Epithelial cell of prostate (primary cell): ENCODE measurements around the gene STYXL1.

Source experiments
- DNase-seq: peaks from one replicate; pipeline ENCODE4 v3.0.0-alpha.2; 2011; ENCODE audit warnings: low read depth, low spot score
- H3K27ac ChIP-seq: fragments of 450-650 bp; 2 replicates; pipeline ENCODE4 v1.5.1; 2017; ENCODE audit warnings: mild to moderate bottlenecking

STYXL1 gene

DNA sequence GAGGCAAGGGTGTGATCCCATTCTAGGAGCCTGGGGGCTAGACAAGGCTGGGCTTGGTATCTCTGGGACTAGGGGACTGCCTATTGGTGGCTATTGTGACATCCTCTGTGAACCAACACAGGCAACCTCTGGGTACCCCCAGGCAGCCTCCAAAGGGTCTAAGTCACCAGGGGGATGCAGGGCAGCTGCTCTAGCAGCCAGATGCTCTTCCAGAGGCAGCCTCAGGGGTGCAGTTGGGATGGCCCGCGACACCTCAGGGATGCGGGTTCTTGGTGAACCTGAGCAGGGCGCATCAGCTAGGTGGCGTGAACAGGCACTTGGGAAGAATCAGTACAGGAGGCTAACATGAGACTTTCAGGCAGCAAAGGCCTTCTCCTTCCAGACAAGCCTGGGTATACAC lies 51.8 kb downstream of the STYXL1 start:
- no peak for DNase-seq
- H3K27ac ChIP-seq, result no peak overlapping the region

- no peak overlapping the region for H3K27ac ChIP-seq
- DNase-seq, result no peak
Observed at GRCh38 chr7:75995052-75995471, 52.7 kb downstream of the STYXL1 start.

DNA sequence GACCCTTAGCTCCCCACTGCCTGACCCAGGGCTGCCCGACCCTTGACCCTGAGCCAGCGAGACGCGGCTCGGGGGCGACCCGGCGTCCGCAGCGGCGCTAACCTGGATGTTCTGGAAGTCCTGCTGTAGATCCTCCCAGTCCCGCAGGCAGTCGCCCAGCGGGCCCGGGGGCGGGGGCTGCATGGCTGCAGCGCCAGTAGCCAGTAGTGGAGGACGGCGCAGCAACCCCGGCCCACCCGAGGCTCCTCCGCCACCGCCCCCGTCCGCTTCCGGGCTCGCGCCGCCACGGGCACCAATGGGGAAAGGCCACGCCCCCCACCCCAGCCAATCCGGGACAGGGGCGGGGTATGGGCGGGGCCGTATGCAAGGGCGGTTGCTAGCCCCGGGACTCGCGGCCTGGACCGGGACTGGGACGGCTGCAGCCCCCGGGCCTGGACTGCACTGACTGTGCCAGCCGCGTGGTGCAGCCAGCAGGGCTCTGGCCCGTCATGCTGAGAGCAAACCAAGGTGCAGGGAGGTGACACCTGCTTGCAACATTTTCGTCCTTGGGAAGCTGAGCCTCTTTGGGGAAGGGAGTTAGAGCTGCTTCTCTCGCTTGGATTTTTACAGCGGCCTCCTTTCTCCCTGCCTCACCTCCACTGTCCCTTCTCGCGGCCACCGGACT lies 53.3 kb downstream of the STYXL1 start, which contains the start of gene TMEM120A:
Gene TMEM120A (minus strand): TSS at position 208 of the 664 bp plus-strand sequence. CDS start 25 bp downstream, at position 183.
- peak; percentile 33 for DNase-seq
- peak within 1 kb of the TSS; percentile 4 for H3K27ac ChIP-seq

DNA sequence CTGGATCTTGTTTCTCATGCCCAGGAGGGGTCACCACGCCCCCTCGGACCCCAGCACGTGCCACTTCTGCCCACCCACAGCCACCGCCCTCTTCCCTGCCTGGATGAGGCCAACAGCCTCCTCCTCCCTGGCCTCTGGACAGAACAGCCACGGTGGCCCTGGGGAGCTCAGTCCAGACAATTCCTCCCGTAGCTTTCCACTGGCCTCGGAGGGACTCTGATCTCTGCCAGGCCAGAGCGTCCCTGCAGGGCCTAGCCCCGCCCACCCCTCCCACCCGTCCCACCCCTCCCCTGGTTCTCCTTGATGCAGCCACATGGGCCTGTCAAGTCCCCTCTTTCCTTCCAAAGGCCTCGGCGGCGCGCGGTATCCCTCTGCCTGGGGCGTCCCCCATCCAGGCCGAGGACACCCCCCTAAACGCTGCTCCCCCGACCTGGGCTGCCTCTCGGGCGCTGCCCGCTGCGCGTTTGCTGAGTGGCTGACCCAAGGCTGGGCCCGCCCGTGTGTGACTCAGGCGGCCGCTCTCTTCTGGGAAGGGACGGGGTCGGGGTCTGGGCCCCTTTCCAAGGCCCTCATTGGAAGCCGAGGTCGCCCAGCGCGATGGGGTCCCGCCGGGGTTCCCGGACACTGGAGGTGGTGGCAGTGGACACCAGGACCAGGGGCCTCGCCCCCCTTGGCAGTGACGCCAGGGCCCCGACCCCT lies 54.0 kb downstream of the STYXL1 start:
- H3K27ac ChIP-seq, result peak overlapping the region; percentile 4
- no peak for DNase-seq

DNA sequence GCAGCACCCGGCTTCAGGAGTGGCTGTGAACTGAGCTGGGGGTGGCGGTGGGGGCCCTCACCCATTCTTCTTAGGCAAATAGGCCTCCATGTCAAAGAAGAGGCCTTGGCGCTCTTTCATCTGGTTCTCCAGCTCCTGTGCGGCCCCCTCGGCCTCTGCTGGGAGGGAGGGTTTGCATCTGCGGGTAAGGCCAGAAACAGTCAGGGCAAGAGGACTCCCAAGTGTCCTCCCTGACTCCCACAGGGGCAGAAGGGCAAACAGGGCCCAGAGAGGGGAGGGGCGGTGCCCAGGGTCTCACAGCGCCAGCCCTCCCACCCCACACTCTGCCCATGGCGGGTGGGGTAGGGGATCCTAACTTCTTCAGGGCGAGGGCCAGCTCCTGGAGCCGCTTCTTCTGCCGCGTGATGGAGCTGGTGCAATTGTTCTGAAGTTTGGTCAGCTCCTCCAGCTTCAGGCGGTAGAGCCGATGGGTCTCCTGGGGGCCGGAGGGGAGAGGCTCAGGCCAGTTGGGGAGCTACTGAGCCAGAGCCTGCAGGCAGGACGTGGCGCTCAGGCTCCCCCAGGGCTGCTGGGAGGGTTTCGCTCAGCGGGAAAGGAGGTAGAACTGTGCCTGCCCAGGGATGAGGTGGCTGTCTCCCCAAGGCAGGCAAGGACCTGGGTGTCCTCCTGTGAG lies 55.6 kb downstream of the STYXL1 start:
- no peak overlapping the region for H3K27ac ChIP-seq
- DNase-seq, result no peak

DNA sequence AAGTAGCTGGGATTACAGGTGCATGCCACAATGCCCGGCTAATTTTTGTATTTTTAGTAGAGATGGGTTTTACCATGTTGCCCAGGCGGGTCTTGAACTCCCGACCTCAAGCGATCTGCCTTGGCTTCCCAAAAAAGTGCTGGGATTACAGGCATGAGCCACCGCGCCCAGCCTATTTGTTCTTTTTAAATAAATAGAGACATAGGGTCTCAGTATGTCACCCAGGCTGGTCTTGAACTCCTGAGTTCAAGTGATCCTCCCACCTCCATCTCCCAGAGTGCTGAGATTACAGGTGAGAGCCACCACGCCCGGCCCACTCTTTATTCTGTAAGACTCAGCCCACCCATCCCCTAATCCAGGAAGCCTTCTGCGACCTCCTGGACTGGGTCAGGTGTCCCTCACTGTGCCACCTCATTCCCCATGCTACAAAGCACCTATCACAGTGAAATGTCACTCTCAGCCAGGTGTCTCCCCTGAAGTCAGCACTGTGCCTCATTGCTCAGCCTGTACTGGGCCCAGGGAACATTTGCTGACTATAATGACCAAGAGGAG lies 56.2 kb downstream of the STYXL1 start:
- no peak overlapping the region for H3K27ac ChIP-seq
- DNase-seq, result no peak

DNA sequence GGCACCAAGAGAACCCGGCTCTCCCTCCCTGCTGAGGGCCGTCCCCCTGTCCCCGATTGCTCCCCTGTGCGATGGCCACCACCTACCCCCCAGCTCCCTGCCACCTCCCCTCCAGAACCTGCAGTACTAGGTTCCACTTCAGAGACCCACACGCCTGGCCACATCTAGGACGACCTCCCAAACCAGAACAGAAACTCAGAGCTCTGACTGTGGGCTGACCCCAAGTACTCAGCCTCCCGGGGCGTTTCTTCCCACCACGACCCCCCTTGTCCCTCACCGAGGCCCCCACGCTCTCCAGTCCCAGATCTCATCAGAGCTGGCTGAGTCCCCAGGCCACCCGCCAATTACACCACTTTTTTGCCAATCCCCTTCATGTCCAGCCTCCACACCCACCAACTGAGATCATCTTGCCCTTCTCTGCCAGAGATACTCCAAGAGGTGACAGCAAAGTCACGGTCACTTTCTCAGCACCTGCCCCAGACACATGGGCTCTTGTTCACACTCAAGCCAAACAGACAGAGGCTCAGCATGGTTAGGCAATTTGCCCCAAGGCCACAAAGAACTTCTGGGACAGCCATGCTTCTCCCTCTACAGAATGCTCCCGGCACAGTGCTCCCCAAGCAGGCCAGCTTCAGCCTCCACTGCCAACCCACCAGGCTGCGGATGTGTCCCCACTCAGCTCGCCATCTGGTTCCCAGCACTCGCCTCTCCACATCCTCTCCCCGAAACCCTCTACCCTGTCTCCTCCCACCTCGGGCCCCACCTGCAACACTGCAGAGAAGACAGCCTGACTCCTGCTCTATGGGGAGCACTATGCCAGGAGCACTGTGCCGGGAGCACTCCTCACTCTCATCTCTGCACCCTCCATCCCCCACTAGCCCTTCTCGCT lies 58.1 kb downstream of the STYXL1 start:
- DNase-seq, result no peak

GRCh38 chr7:75988568-75989499 lies 59.0 kb downstream of the STYXL1 start:
- DNase-seq, result no peak
- no peak overlapping the region for H3K27ac ChIP-seq

More for the DNA sequence above, 58.1 kb downstream of the STYXL1 start:
- H3K27ac ChIP-seq, result no peak overlapping the region

DNA sequence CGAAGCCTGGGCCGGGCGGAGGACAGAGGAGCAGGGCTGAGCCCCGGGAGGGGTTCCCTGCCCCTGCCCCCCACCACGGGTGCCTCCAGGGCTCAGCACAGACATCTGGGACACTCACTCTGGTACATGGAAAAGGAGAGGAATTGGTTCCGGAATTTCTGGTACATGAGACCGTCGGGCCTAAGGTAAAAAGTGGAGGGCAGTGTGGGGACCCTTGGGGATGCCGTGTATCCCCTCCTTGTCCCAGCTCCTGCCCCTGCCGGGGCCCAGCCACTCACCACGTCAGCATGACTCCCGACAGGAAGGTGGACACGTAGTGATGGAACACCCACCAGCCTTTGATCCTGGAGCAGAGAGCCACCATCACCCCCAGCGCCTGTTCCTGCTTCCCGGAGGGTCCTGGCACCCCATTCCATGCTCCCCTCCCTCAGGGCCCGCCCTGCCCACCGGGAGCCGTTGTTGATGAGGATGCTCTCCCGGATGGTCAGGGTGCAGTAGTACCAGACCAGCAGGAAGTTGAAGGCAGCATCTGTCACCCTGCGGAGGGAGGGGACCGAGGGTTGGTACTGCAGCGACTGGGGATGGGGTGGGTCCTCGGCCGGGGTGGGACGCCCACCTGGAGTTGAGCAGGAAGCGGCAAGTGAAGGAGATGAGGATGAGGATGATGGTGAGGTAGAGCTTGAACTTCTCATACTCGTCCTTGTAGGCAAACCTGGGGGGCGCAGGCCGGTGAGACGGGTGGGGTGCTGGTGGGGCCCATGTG lies 59.8 kb downstream of the STYXL1 start:
- DNase-seq, result no peak
- H3K27ac ChIP-seq, result no peak overlapping the region

GRCh38 chr7:75987026-75987804 lies 60.6 kb downstream of the STYXL1 start:
- no peak overlapping the region for H3K27ac ChIP-seq
- no peak for DNase-seq

- DNase-seq, result no peak
- H3K27ac ChIP-seq, result no peak overlapping the region
Observed at GRCh38 chr7:75986147-75986781, 61.5 kb downstream of the STYXL1 start.

DNA sequence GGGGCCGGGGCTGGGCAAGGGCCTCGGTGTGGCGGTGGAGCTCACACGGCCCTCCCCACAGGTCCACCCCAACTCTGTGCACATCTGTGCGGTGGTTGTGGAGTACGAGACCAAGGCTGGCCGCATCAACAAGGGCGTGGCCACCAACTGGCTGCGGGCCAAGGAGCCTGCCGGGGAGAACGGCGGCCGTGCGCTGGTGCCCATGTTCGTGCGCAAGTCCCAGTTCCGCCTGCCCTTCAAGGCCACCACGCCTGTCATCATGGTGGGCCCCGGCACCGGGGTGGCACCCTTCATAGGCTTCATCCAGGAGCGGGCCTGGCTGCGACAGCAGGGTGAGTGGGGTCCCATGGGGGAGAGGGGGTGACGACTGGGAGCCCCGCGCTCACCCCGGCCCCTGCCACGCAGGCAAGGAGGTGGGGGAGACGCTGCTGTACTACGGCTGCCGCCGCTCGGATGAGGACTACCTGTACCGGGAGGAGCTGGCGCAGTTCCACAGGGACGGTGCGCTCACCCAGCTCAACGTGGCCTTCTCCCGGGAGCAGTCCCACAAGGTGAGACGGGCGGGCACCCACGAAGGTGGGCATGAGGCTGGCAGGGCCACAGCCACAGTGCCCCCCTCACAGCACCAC lies 62.2 kb downstream of the STYXL1 start:
- DNase-seq, result no peak
- H3K27ac ChIP-seq, result no peak overlapping the region

DNA sequence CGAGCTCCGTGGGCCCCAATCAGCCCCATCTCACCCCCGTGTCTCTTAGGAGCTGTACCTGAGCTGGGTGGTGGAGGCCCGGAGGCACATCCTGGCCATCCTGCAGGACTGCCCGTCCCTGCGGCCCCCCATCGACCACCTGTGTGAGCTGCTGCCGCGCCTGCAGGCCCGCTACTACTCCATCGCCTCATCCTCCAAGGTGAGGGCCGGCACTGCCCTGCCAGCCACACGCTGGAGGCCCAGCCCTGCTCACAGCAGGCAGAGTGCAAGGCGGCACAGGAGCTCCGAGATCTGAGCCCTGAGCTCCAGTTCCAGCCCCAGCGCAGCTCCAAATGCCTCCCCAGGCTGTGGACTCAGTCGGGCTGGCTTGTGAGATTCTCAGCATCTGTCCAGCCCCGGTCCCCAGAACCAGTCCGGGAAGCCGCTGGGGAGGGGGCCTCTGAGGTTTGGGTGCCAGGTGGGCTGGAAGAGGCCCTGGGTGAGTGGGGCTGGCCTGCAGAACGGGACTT lies 62.7 kb downstream of the STYXL1 start:
- no peak overlapping the region for H3K27ac ChIP-seq
- no peak for DNase-seq

DNA sequence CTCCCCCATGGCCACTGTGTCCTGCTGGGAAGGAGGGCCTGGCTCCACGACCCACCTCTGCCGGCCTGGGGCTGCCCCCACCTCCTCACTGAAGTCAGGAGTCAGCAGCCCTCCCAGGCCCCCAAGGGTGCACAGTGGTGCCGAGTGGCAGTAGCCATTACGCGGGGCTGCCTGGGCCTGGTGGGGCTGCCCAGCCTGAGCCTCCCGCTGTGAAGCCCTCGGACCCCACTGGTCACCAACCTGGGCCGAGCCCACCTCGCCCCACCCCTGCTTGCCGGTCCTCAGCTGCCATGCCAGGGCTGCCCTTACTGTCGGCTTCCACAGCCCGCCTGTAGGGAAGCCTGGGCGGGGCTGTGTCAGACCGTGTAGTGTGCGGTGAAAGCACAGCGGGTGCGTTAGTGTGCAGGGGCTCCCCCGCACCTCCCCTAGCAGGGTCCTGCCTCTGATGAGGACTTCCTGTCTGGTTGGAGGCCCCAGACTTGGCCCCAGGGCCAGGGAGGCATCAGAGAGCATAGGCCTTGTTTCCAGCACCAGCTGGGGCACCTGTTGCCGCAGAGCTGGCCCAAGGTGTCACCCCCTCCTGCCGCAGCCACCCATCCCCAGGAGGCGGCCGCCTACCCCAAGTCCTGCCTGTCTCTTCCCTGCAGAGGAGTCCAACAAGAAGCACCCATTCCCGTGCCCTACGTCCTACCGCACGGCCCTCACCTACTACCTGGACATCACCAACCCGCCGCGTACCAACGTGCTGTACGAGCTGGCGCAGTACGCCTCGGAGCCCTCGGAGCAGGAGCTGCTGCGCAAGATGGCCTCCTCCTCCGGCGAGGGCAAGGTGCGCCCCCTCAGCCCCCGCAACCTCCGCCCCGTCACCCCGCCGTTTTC lies 63.4 kb downstream of the STYXL1 start:
- no peak for DNase-seq
- no peak overlapping the region for H3K27ac ChIP-seq

GRCh38 chr7:75983471-75984129 lies 64.2 kb downstream of the STYXL1 start:
- no peak for DNase-seq
- H3K27ac ChIP-seq, result no peak overlapping the region
